Suprapubic skin (tissue), 4 donors: ENCODE measurements around the gene ATF1.

Source experiments
- CTCF ChIP-seq, 2 donors: fragments of 200-600 bp in 1 of 2; fragments of 450-650 bp in 1 of 2; sonication (generic) in 1 of 2; IDR thresholded peaks; one replicate each; pipeline ENCODE4 v1.5.1; 2016 to 2019; ENCODE audit warnings: antibody characterized with exemption in 2 of 2, mild to moderate bottlenecking in 1 of 2, moderate library complexity in 1 of 2
- EP300 ChIP-seq: sonication (generic); formaldehyde crosslinking; IDR thresholded peaks from one replicate; pipeline ENCODE4 v1.6.1; 2017; ENCODE audit warnings: antibody characterized with exemption
- POLR2A ChIP-seq, 2 donors: fragments of 450-650 bp; IDR thresholded peaks; one replicate each; pipeline ENCODE4 v1.6.1; 2017; ENCODE audit warnings: antibody characterized with exemption in 2 of 2, mild to moderate bottlenecking in 2 of 2, moderate library complexity in 2 of 2
- POLR2AphosphoS5 ChIP-seq, 3 donors: sonication (generic); formaldehyde crosslinking; IDR thresholded peaks; one replicate each; pipeline ENCODE4 v1.6.1; 2017; ENCODE audit warnings: antibody characterized with exemption in 3 of 3

- TF ChIP-seq CTCF (IDR thresholded peaks at IDR 0.05) (no peak), POLR2A (IDR thresholded peaks at IDR 0.05) (no peak), POLR2AphosphoS5 (IDR thresholded peaks at IDR 0.05) (no peak), EP300 (no peak)
These were observed 7.5 kb downstream of the ATF1 start for GRCh38 chr12:50771409-50771808.
